Right lobe of liver (tissue), 4 donors: ENCODE measurements around the gene CALHM3.

ENCODE experiments used
- CTCF ChIP-seq, 4 donors: fragments of 200-600 bp in 3 of 4; fragments of 450-650 bp in 1 of 4; IDR thresholded peaks; one replicate each; pipeline versions ENCODE4 v1.5.1 to v1.8.0; 2016 to 2022; ENCODE audit warnings: antibody characterized with exemption in 4 of 4, mild to moderate bottlenecking in 2 of 4
- POLR2A ChIP-seq: fragments of 450-650 bp; IDR thresholded peaks from one replicate; pipeline ENCODE4 v1.6.1; 2017; ENCODE audit warnings: antibody characterized with exemption, mild to moderate bottlenecking
- donor health status: DM: no; HTN: no; CAD: no.
- donor health status: DM: no; HTN: no; CAD: no.
- donor health status: DM: no; HTN: yes; CAD: no.

- TF ChIP-seq CTCF (IDR thresholded peaks at IDR 0.05) (no peak), POLR2A (no peak)
Observed at GRCh38 chr10:103431902-103432301, 47.1 kb downstream of the CALHM3 start.
